GM21786 (cell line): ENCODE results near the gene ADRB2.
"Not testable (repeated sequence)": the region's sequence is repeated elsewhere in the genome, so short reads cannot be mapped to it uniquely, and the experiment has no call there.

Source experiments
- ATAC-seq: cut with Tn5 transposase; IDR thresholded peaks from one replicate; pipeline ENCODE4 v1.9.1; 2021; ENCODE audit not compliant: unreplicated experiment

Gene ADRB2

DNA sequence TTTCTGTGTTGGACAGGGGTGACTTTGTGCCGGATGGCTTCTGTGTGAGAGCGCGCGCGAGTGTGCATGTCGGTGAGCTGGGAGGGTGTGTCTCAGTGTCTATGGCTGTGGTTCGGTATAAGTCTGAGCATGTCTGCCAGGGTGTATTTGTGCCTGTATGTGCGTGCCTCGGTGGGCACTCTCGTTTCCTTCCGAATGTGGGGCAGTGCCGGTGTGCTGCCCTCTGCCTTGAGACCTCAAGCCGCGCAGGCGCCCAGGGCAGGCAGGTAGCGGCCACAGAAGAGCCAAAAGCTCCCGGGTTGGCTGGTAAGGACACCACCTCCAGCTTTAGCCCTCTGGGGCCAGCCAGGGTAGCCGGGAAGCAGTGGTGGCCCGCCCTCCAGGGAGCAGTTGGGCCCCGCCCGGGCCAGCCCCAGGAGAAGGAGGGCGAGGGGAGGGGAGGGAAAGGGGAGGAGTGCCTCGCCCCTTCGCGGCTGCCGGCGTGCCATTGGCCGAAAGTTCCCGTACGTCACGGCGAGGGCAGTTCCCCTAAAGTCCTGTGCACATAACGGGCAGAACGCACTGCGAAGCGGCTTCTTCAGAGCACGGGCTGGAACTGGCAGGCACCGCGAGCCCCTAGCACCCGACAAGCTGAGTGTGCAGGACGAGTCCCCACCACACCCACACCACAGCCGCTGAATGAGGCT lies at the start of gene ADRB2:
Gene ADRB2, plus strand, starts transcription at position 559 of the 686 bp plus-strand sequence. CDS start 221 bp downstream, outside the sequence.
- peak; percentile 92 for ATAC-seq

DNA sequence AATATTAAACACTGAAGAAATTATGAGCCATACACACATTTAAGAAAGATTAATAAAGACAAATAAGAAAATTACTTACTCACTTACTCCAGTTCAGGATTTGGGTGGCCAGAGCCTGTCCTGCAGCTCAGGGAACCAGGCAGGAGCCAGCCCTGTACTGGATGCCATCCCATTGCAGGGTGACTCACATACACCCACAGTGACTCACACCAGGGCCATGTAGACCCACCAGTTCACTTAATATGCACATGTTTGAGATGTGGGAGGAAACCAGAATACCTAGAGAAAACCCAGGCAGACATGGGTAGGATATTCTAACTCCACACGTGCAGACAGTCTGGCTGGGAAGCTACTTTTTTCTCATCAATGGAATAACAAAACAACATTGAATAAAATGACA lies 49.6 kb upstream of the ADRB2 start:
- ATAC-seq = no peak

DNA sequence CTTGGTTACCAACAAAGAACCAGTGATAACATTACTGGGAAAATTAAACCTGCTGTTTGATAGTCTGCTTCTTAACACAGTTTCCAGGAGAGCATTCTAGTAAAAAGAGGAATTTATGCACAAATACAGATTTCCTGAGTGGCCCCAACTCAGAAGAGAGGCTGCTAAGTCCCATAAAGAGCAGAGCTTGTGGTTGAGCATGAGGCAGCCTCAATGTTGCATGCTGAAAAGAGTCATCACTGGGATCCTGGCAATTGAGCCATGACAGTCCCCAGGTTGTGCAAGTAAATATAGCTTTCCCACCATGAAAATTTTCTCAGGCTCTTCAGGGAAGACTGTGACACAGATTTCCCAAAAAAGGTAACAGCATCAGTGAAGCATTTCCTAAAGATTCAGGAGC lies 47.5 kb upstream of the ADRB2 start:
- ATAC-seq = no peak

DNA sequence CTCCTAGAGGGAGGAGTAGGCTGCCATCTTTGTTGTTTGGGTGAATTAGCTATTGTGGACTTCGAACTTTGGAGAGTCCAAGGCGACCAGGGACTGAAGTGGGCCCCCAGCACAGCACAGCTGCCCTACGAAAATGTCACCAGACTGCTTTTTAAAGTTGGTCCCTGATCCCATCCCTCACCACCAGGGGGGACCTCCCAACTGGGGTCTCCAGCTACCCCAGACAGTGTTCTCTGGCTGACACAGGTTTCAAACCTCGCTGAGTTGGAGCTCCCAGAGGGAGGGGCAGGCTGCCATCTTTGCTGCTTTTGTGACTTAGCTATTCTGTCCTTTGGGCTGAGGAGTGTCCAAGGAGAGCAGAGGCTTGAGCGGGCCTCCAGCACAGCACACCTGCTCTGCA lies 45.7 kb upstream of the ADRB2 start:
- ATAC-seq = no peak

DNA sequence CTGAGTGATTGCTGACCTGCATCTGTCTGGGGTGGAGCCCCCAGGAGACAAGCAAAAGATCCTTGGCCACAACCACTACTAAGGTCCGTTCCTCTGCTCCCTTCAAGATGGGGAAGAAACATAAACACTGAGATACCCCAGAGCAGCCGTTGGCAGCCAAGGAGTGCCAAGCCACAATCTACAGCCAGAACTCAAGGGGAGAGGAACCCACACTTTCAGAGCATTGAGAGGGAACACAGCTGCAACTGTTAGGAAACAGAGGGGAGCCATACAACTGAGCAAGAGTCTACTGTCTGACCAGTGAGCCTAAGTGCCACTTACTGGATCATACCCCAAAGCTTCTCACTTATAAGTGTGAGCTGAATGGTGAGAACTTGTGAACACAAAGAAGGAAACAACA lies 44.6 kb upstream of the ADRB2 start:
- ATAC-seq = no peak

DNA sequence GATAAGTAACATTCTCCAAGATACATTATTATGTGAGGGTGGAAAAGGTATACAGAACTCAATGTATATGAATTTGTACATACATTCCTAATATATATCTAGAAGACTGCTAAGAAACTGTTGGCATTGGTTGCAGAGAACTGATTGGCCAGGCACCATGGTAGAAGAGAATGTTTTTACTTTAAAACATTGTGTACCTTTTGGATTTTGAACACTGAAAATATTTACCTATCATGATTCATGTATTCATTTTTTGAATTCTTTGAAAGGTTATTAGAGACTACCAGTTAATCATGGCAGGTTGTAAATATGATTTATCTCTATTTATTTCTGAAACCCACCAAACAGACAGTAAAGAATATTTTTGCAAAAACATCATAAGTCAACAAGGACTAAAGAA lies 41.2 kb upstream of the ADRB2 start:
- ATAC-seq = no peak

DNA sequence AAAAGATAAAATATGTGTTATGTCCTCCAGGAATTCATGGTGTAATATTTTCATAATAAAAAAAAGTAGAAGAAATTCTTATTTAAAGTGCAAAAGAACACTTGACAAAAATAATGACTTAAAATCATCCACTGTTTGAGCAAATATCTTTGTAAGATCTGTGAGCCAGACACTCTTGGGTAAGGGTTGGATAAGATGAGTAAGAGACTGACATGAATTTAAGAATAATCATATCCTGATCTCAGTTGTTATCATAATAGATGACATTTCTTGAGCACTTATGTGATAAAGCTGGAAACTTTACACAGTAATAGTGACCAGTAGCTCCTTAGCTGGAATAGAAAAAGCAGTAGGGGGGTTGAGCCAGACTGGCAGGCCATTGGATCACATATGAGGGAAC lies 40.0 kb upstream of the ADRB2 start:
- no peak for ATAC-seq

DNA sequence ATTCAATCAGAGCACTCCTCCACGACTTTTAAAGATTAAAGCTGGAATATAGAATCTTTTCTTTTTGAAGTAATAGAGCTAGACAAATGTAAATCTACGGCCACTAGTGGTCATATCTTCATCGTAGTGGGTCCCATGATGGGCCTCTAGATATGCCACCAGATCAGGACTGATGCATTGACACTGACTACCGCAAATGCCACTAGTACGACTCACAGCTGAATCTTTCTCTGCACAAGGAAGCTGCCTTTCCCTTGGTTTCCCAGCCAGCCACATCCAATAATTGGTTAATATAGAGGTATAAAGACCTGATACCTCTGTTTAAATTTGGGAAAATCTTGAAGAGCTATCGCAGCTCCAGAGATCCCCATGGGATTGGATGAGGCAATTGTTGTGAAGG lies 37.8 kb upstream of the ADRB2 start:
- no peak for ATAC-seq

DNA sequence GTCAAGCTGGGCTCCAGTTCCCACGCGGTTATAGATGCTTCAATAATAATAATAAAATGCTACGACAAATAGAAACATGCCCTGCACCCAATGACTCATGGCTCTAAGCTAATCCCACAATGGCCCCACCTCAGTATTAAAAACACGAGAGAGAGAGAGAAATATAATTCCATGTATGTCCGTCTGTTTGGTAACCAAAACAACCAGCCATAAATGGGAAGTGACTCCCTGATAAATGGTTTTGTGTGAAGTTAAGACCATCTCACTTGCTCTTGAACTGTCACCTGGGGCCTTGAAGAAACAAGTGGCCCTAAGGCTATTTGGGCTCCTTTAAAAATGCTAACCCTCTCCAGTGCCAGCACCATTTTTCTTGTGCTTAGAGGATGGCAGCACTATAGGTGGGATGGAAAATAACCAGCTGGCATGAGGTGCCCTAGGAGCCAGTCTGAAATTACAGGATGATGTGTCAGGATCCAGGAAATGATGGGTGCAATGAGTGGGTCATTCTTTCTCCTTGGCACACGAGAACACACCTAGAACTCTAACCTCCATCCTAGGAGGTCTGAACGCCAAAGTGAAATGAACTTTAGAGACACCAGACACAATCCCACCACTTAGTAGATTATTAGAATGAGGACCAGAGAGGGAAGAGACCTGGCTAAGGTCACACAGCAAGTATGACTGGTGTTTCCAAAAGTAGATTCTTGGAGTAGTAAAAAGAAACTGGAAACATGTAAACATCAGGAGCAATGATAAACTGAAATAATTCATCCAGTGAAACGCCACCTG lies 35.7 kb upstream of the ADRB2 start:
- ATAC-seq = peak; percentile 10

DNA sequence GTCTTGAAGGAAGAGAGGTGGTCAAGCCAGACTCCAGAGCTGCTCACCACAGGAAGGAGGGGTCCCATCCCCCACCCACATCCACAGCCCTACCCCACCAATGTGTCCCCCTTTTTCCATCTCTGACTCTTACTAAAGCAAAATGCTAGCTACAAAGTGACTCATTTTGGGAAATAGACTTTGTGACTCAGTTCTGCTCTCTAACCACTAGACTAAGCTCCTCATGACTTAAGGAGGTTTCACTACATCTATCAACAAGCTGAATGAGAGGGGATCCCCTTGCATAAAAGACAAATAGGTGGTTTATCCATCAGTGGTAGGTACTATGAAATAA lies 35.1 kb upstream of the ADRB2 start:
- ATAC-seq = peak; percentile 95

DNA sequence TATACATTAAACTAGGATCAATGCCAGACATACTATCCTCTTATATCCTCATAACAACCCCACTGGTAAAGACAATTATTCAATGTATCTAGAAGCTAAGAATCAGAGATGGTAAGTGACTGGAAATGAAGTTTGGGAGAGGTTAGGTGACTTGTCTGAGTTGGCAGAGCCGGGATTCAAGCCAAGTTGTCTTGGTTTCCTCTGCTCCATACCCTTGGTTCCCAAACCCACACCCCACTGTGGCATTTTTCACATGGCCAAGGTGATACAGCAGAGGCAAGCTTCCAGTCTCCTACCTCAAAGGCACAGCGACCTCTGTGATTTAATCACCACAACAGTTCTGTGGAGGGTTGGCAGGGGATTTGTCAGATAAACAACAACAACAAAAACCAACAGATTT lies 34.7 kb upstream of the ADRB2 start:
- no peak for ATAC-seq

DNA sequence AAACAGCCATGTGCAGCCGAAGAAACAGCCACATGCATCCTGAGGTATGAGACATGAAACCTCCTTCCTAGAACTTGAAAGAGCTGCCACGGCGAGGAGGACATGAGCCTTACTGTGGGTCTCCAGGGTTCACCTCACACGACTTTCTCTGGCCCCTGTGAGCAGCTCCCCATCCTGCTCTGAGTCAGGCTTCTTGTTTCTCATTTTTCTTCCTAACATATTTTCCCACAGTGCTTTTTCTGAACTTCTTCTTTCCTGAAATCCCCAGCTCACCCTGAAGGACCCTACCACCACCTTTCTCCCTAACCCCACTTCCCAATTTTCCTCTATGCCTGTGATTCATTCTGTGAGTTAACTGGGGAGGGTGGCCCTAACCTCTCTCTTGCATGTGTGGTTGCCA lies 33.7 kb upstream of the ADRB2 start:
- ATAC-seq = no peak

DNA sequence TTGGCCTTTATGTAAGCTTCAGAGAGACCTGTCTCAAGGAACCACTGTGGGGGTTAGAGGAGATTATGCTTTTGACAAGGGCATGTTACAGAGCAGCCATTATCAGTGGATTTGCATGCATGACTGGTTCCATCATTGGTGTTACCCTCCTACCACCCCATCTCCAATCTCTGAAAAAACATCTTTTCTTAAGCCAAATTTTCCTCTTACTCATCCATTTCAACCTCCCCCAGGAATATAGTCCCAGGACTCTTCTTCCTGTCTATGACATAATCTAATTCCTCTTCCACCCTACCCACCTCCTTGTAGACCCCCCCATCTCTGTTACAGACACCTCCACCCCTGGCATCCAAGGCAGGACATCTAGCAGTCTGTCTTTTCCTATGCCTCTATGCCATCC lies 33.1 kb upstream of the ADRB2 start:
- ATAC-seq = no peak

DNA sequence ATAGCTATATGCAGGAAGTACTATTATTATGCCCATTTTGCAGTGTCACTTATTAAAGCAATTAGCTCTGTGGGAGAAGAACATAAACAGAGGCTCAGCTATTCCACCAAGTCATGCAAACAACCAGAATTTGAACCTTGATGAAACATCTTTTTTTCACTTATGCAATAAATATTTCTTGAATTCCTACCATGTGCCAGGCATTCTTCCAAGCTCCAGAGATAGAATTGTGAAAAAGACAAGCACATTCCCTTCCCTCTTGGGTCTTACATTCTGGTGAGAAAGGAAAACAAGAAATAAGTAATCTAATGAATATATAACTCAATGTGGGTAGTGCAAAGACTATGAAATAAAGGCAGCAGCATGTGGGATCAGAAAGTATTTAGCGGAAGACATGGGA lies 32.1 kb upstream of the ADRB2 start:
- ATAC-seq = no peak

DNA sequence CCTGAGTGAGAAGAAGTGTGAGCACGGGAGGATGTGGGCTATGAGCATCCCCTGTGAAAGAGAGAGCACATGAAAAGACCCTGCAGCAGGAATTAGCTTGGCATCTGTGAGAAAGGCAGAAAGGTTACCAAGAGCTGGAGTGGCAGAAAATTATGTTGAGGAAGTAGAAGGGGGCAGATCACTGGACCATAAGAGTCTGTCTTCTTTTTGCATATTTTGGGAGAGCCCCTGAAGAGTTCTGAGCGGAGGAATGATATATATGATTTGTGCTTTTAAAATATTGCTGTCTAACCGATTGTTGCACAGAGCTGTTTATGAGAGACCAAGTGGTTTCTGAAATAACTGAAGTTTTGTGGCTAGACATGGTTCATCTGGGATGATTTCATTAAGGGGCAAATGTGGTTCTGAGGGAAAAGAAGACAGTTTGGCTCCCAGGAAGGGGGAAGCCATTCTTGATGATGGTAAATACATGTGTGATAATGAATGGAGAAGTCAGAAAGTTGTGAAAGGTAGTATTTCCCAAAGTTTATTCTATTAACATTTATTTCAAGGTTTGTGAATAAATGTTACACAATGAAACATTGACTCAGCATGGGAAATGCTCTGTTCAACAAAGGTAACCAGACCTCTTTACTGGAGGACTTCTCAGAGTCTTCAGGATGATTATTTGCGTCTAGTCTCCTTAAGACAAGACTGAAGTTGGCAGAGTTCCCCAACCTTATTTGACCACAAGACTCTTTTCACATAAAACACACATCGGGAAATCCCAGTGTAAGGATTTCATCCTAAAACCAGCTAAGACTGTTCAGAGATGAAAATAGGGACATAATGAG lies 31.5 kb upstream of the ADRB2 start:
- peak; percentile 34 for ATAC-seq

DNA sequence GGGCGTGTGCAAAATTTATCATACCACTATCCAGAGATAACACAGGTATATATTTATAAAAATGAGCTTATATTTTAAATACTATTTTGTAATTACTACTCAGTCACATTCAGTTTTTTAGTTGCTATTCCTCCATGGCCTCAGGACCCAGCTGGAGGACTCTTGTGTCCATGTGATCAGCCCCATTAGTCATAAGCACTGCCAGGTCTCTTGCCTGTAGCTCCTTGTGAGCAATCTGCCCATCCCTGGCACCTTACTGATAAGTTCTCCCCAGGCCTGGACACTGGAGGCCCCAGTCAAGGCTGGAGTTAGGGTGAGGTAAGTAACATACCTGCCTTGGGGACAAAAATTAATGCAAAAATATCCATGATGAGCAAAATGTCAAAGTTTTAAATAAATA lies 29.5 kb upstream of the ADRB2 start:
- ATAC-seq = no peak

DNA sequence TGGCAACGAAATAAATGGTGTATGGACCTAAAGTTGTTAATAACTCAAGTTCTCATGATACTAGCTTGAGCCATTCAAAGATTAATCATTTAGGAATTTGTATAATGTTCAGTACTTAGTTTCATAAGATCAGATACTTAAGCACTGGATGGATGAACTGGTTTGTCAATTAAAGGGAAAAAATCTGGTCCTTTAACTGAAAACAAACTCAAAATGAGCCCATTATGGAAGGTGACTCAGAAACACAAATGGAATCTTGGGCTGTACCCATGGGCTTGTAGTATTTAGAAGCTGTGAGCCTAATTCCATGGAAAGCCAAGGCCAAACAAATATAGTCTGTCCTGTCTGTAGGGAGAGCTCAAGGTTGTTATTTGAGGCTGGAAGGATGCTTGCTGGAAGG lies 27.6 kb upstream of the ADRB2 start:
- no peak for ATAC-seq

DNA sequence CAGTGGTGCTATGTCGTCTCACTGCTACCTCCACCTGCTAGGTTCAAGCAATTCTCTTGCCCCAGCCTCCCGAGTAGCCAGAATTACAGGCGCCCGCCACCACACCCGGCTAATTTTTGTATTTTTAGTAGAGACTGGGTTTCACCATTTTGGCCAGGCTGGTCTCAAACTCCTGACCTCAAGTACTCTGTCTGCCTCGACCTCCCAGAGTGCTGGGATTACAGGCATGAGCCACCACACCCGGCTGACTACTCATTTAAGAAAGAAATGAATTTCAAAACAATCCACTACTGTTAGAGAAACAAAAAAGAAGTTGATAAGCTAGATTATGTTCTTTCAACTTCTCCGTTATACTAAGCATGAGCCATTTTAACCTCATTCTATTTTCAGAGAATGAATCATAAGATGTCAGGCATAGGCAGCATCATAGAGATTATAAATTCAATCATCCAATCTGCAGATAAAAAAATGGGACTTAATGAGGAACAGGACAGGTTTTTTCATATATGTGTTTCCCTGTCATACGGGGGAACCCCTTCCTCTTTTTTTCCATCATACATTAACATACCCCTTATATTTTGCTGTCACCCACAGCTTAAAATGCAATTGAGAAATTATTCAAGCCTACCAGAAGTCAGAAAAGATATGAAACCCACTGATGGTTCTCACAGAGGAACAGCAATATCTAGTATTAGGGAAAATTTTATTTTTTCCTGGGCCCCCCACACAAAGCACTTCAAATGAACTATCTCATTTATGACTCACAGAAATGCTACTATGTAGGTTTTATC lies 26.5 kb upstream of the ADRB2 start:
- ATAC-seq = no peak

DNA sequence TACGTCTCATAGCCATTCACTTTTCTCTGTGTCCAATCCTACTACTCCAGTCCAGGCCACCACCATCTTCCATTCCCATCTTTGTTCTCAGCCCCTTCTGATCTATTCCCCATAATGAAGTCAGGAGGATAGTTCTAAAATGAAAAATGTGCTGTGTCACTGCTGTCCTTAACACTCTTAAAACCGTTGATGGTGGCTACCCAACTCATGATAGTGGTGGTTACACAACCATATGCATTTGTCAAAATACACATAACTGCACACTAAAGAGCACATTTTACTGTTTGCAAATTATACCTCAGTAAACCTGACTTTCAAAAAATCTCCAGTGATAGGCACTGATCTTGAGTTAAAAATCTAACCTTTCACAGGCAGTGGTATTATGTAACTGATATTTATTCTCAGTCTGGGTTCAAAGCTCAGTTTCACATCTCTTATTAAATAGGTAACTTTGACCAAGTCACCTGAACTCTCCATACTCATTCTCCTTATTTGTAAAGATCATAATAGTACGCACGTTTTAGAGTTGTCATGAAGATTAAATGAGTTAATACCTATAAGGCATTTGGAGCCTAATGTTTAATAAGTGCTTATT lies 24.6 kb upstream of the ADRB2 start:
- no peak for ATAC-seq

DNA sequence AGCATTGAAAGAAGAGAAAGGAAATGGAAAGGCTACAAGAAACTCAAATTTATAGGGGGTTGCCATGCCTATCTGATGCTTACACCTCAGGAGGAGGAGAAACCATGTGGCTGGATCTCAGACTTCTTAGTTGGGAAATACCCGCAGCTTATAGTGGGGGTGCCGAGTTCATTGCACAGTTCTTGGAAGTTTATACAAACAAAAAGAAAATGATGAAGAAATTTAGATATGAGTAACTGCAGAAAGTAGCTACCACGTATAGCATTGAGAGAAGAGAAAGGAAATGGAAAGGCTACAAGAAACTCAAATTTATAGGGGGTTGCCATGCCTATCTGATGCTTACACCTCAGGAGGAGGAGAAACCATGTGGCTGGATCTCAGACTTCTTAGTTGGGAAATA lies 23.0 kb upstream of the ADRB2 start:
- ATAC-seq = not testable (repeated sequence)

DNA sequence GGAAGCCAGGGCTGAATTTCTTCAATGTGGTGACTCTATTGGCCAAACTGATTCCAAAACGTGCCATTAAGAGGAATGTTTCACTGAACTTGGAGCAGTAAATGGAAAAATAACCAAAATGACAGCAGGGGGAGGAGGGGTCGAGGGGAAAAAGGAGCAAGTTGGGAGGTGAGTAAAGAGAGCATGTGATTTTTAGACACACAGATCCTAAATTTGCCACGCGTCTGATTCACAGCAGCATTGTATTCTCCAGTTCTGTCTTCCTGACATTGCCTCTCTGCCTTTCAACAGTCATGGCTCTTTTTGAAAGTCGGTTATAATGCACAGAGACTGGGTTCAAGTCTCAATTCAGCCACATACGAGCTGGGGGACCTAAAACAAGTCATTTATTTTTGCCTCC lies 22.0 kb upstream of the ADRB2 start:
- no peak for ATAC-seq
